NCI-H1105 treated with DMSO at 0.1 percent for 48 hours (cell line): ENCODE data around the gene ITPR2.

ENCODE experiments used
- DNase-seq: peaks from one replicate; lab custom pipeline; 2025; lab: John Stamatoyannopoulos, UW

The ITPR2 gene

GRCh38 chr12:26513363-26514043 is 319.5 kb downstream of the ITPR2 start:
- DNase-seq: no peak

GRCh38 chr12:26512213-26512612 is 320.8 kb downstream of the ITPR2 start:
- no peak for DNase-seq

GRCh38 chr12:26510354-26510674 is 322.7 kb downstream of the ITPR2 start:
- DNase-seq: no peak

- no peak for DNase-seq
Measured at GRCh38 chr12:26507613-26508012, 325.4 kb downstream of the ITPR2 start.

- no peak for DNase-seq
Measured at GRCh38 chr12:26499979-26500640, 332.9 kb downstream of the ITPR2 start.

- no peak for DNase-seq
Measured at GRCh38 chr12:26496170-26496569, 336.8 kb downstream of the ITPR2 start.

- no peak for DNase-seq
Measured at GRCh38 chr12:26493656-26494055, 339.3 kb downstream of the ITPR2 start.

GRCh38 chr12:26492406-26492805 is 340.6 kb downstream of the ITPR2 start:
- DNase-seq: no peak

- DNase-seq: no peak
Measured at GRCh38 chr12:26489908-26490307, 343.1 kb downstream of the ITPR2 start.

- DNase-seq: no peak
Measured at GRCh38 chr12:26488351-26488750, 344.6 kb downstream of the ITPR2 start.

- DNase-seq: no peak
Measured at GRCh38 chr12:26473291-26473690, 359.7 kb downstream of the ITPR2 start.

- no peak for DNase-seq
Measured at GRCh38 chr12:26471560-26471959, 361.4 kb downstream of the ITPR2 start.

- DNase-seq: no peak
Measured at GRCh38 chr12:26469421-26470180, 363.4 kb downstream of the ITPR2 start.

GRCh38 chr12:26467351-26467750 is 365.6 kb downstream of the ITPR2 start:
- peak; percentile 80 for DNase-seq

- DNase-seq: peak; percentile 90
Measured at GRCh38 chr12:26466726-26467125, 366.3 kb downstream of the ITPR2 start.

GRCh38 chr12:26465419-26466097 is 367.4 kb downstream of the ITPR2 start:
- DNase-seq: no peak

- no peak for DNase-seq
Measured at GRCh38 chr12:26461776-26462175, 371.2 kb downstream of the ITPR2 start.

GRCh38 chr12:26460361-26460760 is 372.6 kb downstream of the ITPR2 start:
- DNase-seq: no peak

GRCh38 chr12:26455936-26456574 is 376.9 kb downstream of the ITPR2 start:
- no peak for DNase-seq

- no peak for DNase-seq
Measured at GRCh38 chr12:26453246-26453645, 379.7 kb downstream of the ITPR2 start.

- DNase-seq: no peak
Measured at GRCh38 chr12:26452511-26452910, 380.5 kb downstream of the ITPR2 start.

- no peak for DNase-seq
Measured at GRCh38 chr12:26451763-26452162, 381.2 kb downstream of the ITPR2 start.
